GM21737 (cell line): ENCODE measurements around the gene BDH1.
"Not testable (repeated sequence)": the region's sequence is repeated elsewhere in the genome, so short reads cannot be mapped to it uniquely, and the experiment has no call there.

Experiments used
- ATAC-seq: cut with Tn5 transposase; IDR thresholded peaks from one replicate; pipeline ENCODE4 v1.9.1; 2021; ENCODE audit warnings: mild to moderate bottlenecking, moderate library complexity; ENCODE audit not compliant: unreplicated experiment

Gene BDH1

GRCh38 chr3:197490098-197491058, 65.4 kb downstream of the BDH1 start:
- no peak for ATAC-seq

- ATAC-seq: no peak
Measured at GRCh38 chr3:197487911-197488391, 67.8 kb downstream of the BDH1 start.

DNA sequence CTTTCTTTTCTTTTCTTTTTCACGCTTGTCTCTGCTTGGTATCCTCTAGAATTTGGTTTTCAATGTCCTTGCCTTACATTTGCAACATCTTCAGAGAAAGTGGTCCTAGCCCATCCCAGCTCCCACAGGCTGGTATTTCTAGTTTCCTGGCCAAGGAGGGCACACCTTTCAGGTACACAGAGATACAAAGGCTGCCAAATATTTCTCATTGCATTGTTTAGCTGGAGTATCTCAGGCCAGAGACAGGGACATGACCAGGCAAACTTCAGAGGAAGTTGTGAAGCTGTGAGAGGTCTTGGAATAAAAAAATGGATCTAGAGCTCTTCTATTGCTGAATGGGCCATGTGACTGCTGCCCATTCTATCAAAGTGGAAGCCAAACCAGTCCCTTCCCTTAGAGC, 68.9 kb downstream of the BDH1 start:
- ATAC-seq: no peak

DNA sequence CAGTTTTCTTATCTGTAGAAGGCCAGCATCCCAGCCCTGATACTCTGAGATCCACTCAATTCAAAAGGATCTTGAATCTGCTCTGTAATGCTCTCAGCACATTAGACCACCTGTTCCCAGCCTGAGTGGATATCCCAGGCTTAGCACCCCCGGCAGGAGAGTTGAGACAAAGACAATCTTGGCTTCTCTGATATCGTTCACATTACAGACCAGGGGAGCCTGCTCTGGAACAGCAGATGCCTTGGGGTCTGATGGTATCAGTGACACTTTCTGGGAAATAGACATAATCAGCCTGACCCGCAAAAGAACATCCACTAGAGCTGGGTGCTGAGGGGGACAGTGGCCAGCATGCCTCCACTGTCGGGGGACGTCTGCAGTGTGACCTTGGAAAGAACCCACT, 70.6 kb downstream of the BDH1 start:
- no peak for ATAC-seq

GRCh38 chr3:197484204-197484901, 71.4 kb downstream of the BDH1 start:
- ATAC-seq: no peak

DNA sequence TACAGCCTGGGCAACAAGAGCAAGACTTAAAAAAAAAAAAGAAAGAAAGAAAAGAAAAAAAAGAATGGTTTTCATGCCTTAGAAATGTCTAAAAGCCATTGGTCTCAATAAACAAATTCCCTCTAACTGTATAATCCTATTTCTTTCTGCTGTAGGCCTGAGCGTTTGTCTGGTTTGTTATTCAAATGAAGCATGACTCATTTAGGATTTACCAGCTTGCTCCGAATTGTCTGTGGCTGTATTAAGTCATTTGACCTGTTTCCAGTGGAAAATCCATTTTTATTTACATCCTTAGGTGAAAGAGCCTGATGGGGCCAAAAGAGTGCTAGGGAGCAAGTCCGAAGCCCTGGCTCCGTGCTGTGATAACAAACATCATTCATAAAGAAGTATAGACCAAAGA, 73.8 kb downstream of the BDH1 start:
- ATAC-seq: no peak

GRCh38 chr3:197480320-197480719, 75.4 kb downstream of the BDH1 start:
- ATAC-seq: no peak

DNA sequence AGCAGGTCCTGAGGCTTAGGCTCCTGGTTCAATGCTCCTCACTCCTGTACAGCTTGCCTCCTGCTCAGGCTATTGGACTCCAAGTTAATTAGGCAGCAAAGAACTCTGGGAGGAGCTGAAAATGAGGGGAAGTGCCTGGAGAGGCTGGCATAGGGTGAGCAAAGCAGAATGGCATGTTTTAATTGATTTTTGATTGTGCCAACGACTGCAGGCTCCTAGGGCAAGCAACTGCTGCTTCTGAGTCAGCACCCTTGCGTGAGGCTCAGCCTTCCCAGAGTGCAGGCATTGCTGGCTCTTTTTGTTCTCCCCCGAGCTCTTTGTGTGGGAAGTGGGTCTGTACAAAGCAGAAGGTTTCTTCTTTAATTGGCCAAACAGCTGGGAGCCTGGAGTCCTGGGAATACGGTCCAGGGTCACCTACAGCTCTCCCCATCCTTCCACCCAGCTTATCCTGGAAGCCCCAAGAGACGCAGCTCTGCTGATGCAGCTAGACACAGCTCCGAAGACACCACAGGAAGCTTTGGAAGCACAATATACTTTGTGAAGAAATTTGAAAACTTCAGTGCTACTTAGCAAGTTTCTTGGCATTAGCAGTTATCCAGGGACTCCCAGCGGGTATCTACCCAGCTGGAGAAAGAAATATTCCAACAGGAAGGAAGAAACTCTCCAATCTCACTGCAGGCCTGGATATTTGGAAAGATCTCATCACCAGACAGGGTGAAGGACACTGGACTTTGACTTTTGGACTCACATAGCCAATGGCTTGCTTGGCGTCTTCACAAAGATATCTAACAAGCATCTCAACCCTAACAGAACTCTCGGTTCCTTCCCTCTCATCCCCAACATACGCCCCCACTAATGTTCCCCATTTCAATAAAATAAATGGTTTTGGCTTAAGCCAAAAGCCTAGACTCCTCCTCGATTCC, 76.8 kb downstream of the BDH1 start:
- no peak for ATAC-seq

- ATAC-seq: not testable (repeated sequence)
Measured at GRCh38 chr3:197477816-197478215, 78.0 kb downstream of the BDH1 start.

DNA sequence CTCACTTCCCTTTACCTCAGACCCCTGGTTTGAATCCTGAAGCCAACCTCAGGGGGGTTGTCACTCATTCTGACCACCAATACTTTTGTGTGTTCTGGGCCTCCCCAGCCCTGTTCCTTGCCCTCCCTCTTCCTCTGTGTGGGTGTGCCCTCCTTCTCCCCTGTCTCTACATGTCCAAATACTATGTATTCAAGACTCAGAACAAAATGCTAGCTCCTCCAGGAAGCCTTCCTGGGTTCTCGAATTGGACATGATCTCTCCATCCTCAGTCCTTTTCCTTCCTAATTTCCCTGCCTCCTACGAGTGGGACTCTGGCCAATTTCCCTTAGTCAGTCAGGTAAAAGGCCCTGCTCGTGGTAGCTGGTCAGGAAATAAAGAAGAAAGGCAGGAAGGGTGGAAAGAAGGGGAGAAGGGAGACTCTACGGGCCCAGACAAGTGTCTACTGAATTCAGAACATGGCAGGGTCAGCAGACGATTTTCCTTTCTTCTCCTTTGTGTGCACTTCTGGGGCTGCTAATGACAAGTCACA, 79.7 kb downstream of the BDH1 start:
- no peak for ATAC-seq

DNA sequence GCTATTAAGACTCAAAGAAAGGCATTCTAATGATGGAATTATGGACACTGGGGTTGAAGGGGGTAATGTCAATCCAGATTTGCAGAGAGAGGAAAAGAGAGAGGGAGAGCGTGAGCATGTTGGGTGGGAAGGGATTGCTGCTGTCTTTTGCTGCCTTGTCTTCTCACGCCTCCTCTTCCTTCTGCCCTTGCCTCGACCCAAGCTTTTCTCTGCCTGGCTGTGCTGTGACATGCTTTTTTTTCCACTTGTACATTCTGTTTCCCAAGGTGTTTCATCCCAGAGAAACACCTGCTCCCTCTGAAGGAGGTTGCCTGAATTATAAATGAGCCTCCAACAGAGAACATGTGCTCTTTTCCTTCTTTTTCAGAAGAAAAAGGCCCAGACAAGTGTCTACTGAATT, 80.3 kb downstream of the BDH1 start:
- no peak for ATAC-seq

- no peak for ATAC-seq
Measured at GRCh38 chr3:197472151-197472550, 83.6 kb downstream of the BDH1 start.

GRCh38 chr3:197471221-197472010, 84.4 kb downstream of the BDH1 start:
- ATAC-seq: no peak

DNA sequence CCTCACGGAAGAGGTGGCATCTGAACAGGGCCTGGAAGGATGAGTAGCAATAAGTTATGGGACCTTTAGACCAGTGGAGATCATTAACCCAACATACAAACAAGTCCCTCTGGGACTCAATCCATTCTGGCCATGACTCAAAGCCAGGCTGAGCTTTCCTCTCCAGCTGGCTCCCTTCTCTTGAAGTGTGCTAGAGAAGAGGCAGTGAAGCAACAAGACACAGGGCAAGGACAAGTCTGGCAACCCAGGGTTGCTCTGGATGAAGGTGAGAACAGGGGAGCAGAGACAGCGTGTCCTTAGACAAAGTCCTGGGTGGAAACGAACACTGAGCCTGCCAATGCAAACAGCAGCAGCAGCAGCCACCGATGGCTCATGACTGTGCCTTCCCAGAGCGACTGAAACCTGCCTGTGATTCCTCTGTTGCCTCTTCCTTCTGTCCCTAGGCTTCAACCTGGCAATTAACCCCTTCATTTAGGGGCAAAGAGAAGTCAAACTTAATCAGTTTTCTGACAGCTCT, 86.8 kb downstream of the BDH1 start:
- ATAC-seq: no peak

GRCh38 chr3:197468167-197468566, 87.6 kb downstream of the BDH1 start:
- ATAC-seq: no peak

DNA sequence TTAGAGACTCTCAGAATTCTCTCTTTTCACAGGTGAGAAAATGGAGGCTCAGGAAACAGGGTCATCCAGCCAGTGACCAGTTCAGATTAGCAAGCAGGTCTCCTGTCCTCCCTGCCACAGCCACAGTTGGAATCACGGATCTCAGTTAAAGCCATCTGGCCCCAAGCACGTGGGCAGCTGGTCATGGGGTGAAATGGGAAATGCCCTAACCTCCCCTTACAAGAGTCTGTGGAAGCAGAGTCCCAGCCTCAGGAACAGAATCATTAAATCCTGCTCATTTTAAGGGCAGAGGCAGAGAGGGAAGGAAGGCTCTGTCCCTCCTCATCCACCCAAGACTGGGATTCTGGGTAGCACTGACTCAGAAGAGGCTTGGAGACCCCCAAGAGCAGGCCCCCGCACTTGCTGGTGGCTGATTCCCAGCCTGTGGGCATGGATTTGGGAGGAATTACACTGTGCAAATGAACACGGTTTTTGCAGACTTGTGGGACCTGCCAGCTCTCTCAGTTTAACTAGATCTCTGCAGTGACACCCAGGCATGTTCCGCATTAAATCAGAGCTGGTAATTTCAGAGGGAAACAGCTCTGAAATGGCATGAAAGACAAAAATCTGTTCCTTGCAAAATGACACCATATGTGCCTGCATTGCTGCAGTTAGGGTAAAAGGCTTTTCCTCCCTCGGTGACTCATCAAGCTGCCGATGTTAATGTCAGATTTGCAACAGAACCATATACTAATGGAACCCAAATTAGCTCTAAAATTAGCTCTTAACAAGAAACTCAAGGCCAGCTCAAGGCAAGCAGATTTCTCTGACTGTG, 89.0 kb downstream of the BDH1 start:
- no peak for ATAC-seq

GRCh38 chr3:197465996-197466549, 89.7 kb downstream of the BDH1 start:
- no peak for ATAC-seq

DNA sequence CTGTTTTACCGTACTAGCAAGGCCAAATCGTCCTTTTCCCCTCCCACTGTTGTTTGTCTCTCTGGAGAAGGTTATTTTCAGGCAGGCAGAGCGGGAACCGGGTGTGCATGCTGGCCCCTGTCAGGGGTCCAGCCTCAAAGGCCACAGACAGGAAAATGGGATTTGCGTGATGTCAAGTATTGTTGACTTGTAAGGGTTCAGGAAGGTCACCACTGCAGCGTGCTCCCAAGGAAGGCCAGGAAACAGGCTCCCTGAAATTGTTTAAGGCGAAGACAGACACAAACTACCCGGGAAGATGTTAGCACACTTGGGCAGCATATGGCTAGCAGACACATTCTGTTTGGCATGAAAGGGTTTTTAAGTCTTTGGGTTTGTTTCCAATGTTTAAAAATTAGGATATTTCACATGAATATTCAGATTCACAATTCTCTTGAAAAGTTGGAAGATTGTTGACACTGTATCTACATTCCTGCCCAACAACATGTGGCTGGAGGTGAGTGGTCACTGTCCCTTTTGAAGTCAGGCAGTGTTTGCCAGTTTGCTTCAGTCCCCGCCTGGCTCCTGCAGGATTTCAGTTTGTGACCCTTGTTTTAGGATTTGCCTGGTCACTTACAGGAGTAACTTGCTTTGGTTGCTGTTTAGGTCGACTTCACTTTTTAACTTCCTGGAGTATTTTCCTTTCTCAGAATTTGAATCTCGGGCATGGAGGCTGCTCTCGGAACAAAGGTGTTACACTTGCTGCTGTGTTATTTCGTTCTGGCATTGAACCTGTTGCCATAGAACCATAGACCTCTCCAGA, 90.4 kb downstream of the BDH1 start:
- ATAC-seq: no peak
